ENCODE results near the gene ZBED2.

DNA sequence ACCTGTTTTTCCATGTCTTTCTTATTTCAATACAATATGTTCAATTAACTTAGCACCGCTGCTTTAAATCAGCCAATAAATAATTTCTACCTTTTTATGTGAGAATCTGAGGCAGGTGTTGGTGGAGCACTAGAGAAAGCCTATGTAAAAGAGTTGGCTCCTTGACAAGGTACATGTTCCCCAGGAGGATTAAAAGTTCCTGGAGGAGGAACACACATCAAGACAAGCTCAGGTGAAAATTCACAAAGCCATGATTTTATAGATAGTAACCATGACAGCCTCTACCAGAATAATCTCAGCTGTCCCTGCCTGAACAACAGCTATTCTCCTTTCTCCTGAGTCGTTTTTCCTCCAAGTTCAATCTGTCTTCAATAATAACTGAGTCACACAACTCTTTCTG is 3.4 kb upstream of the ZBED2 start:
- TF ChIP-seq CTCF (IDR thresholded peaks at IDR 0.05) (no peak), POLR2A (IDR thresholded peaks at IDR 0.05) (no peak), POLR2AphosphoS5 (IDR thresholded peaks at IDR 0.05) (no peak)

All from breast epithelium (tissue), 3 donors.